Trophoblast cell (in vitro differentiated cells and primary cell): ENCODE measurements around the gene PAXX.

Source experiments
- DNase-seq, 2 donors: peaks; one replicate each; pipeline ENCODE4 v3.0.0-alpha.2; 2016
- H2AFZ ChIP-seq: 2 replicates; pipeline ENCODE4 v1.6.1; 2013; ENCODE audit warnings: low read length, moderate library complexity, mild to moderate bottlenecking; ENCODE audit not compliant: insufficient read depth, poor library complexity
- H2AK5ac ChIP-seq: 2 replicates; pipeline ENCODE4 v1.6.1; 2013; ENCODE audit warnings: mild to moderate bottlenecking, low read length
- H2BK120ac ChIP-seq: 2 replicates; pipeline ENCODE4 v1.6.1; 2013; ENCODE audit warnings: low read length, mild to moderate bottlenecking, moderate library complexity; ENCODE audit not compliant: insufficient read depth, poor library complexity
- H2BK12ac ChIP-seq: 2 replicates; pipeline ENCODE4 v1.6.1; 2013; ENCODE audit warnings: mild to moderate bottlenecking, low read length, moderate library complexity
- H2BK5ac ChIP-seq: 2 replicates; pipeline ENCODE4 v1.6.1; 2013; ENCODE audit warnings: low read length, low read depth, moderate library complexity, mild to moderate bottlenecking; ENCODE audit not compliant: poor library complexity
- H3K14ac ChIP-seq: 2 replicates; pipeline ENCODE4 v1.6.1; 2013; ENCODE audit warnings: mild to moderate bottlenecking, low read length
- H3K18ac ChIP-seq: 2 replicates; pipeline ENCODE4 v1.6.1; 2013; ENCODE audit warnings: mild to moderate bottlenecking, low read length
- H3K23ac ChIP-seq: 2 replicates; pipeline ENCODE4 v1.6.1; 2013; ENCODE audit warnings: low read length
- H3K27ac ChIP-seq: 2 replicates; pipeline ENCODE4 v1.5.1; 2013; ENCODE audit warnings: low read depth, mild to moderate bottlenecking, inconsistent platforms, low read length, moderate library complexity
- H3K27me3 ChIP-seq: 2 replicates; pipeline ENCODE4 v1.6.1; 2013; ENCODE audit warnings: inconsistent platforms, mild to moderate bottlenecking, low read length, moderate library complexity; ENCODE audit not compliant: insufficient read depth
- H3K36me3 ChIP-seq, 2 experiments: 1 replicate in 1 of 2; 2 replicates in 1 of 2; pipeline ENCODE4 v1.6.1; 2013; ENCODE audit warnings: low read length in 2 of 2, mild to moderate bottlenecking in 2 of 2, moderate library complexity in 1 of 2; ENCODE audit not compliant: insufficient read depth in 2 of 2, control insufficient read depth in 1 of 2
- H3K4ac ChIP-seq: 2 replicates; pipeline ENCODE4 v1.6.1; 2013; ENCODE audit warnings: low read depth, mild to moderate bottlenecking, low read length, moderate library complexity
- H3K4me1 ChIP-seq, 2 experiments: 1 replicate in 1 of 2; 2 replicates in 1 of 2; pipeline ENCODE4 v1.6.1; 2013; ENCODE audit warnings: low read length in 2 of 2, mild to moderate bottlenecking in 2 of 2, moderate library complexity in 1 of 2; ENCODE audit not compliant: insufficient read depth in 2 of 2, control insufficient read depth in 1 of 2
- H3K4me2 ChIP-seq: 2 replicates; pipeline ENCODE4 v1.6.1; 2013; ENCODE audit warnings: inconsistent platforms, mild to moderate bottlenecking, low read length, moderate library complexity
- H3K4me3 ChIP-seq: 2 replicates; pipeline ENCODE4 v1.5.1; 2013; ENCODE audit warnings: mild to moderate bottlenecking, low read depth, low read length, inconsistent platforms
- H3K79me1 ChIP-seq: one replicate; pipeline ENCODE4 v1.6.1; 2013; ENCODE audit warnings: low read length
- H3K79me2 ChIP-seq: 2 replicates; pipeline ENCODE4 v1.6.1; 2013; ENCODE audit warnings: low read length, mild to moderate bottlenecking; ENCODE audit not compliant: control insufficient read depth, insufficient read depth, poor library complexity
- H3K9ac ChIP-seq: 2 replicates; pipeline ENCODE4 v1.6.1; 2013; ENCODE audit warnings: mild to moderate bottlenecking, low read length
- H3K9me3 ChIP-seq: 2 replicates; pipeline ENCODE4 v1.6.1; 2013; ENCODE audit warnings: low read depth, mild to moderate bottlenecking, control low read depth, inconsistent platforms, low read length; ENCODE audit not compliant: insufficient read depth
- H4K12ac ChIP-seq: 2 replicates; pipeline ENCODE4 v1.6.1; 2013; ENCODE audit warnings: low read depth, mild to moderate bottlenecking, low read length, moderate library complexity
- H4K8ac ChIP-seq: 2 replicates; pipeline ENCODE4 v1.6.1; 2013; ENCODE audit warnings: low read depth, mild to moderate bottlenecking, low read length, moderate library complexity
- H4K91ac ChIP-seq: one replicate; pipeline ENCODE4 v1.6.1; 2013; ENCODE audit warnings: low read depth, mild to moderate bottlenecking, low read length, moderate library complexity
- WGBS: extraction: QIAGEN DNeasy Blood & Tissue Kit; methylation state at CpG from one replicate; pipeline ENCODE4 v1.1.7; 2013; ENCODE audit warnings: missing lambda C conversion rate; ENCODE audit not compliant: insufficient read length, insufficient coverage; ENCODE audit errors: extremely low coverage; 5-methylcytosine and 5-hydroxymethylcytosine counted together

Gene PAXX

DNA sequence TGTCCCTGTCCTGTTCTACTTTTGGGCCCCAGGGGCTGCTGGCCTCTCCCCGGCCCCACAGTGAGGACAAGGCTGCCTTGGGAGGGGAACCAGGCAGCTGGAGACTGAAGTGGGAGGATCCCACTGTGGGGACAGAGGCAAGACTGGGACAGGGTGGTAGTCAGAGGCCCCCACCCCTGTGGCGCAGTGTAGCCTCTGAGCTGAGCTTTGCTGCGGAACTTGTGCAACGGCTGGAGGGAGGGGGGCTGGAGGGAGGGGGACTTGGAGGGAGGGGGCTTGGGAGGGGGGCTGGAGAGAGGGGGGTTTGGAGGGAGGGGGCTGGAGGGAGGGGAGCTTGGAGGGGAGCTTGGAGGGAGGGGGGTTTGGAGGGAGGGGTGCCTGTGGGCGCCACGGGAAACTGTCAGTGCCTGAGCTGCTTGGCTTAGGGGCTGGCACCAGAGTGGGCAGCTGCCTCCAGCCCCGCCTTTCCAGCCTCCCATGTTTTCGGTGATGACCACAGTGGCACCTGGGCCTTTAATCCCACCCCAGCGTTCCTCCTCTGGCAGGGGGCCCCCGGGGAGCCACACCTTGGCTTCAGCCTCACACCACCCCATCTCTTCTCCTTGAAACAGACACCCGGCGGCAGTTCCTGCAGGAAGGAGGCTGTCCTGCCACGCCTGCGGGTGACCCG, 42.0 kb downstream of the PAXX start:
- Histone ChIP-seq H3K79me1 (no peaks in the 10 kb centered on the region), H3K79me2 (no peaks in the 10 kb centered on the region), H2AFZ (no peak overlapping the region), H4K8ac (no peak overlapping the region), H3K9ac (no peak overlapping the region), H3K4me3 (no peak overlapping the region), H4K12ac (no peak overlapping the region), H3K36me3 (no peaks in the 10 kb centered on the region), H2AK5ac (no peak overlapping the region), H3K27ac (no peak overlapping the region), H4K91ac (no peak overlapping the region), H3K9me3 (peaks cover 3% of the 10 kb centered on the region), H2BK120ac (no peak overlapping the region), H2BK12ac (no peak overlapping the region), H3K4me2 (no peak overlapping the region), H3K4ac (no peak overlapping the region), H3K14ac (no peak overlapping the region), H2BK5ac (no peak overlapping the region), H3K4me1 (peaks cover 0 to 1% of the 10 kb centered on the region in 2 experiments), H3K18ac (no peak overlapping the region), H3K23ac (no peak overlapping the region), H3K27me3 (no peaks in the 10 kb centered on the region)
- no peak for DNase-seq
- WGBS: no CpG with 5 or more reads among the region's 15 CpGs

DNA sequence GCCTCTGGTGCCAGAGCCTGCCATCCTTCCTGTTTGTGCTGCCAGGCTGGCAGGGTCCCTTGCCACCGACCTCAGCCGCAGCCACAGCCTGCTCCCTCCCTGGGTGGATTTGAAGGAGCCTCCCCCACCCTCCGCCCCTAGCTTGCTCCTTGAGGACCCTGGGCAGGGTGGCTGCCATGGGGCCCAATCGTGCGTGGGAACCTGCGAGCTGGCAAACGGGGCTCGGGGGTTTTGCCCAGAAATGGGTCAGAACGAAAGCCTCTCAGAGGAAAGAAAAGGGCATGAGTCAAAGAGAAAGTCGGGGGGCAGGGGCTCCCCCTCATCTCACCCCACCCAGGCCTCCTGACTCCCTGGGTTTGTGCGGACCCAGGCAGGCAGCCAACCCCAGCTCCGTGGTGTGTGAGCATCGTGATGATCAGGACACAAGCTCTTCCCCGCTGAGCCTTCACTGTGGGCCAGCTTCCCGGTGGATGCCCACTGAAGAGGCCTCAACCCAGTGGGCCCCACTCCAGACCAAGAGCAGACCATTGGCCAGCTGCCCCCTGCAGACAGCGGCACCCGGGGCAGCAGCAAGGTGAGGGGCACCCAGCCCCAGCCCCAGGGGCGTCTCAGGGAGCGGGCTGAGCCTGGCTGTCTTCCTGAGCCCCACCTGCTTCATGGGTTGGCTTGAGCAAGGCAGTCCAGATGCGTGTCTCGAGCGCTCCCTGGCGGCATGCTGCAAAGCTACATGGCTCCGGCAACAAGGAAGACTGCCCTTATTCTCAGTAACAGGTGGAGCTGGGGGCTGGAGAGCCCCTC, 42.7 kb downstream of the PAXX start:
- H3K27me3 ChIP-seq: no peaks in the 10 kb centered on the region
- no peak overlapping the region for H2BK120ac ChIP-seq
- no peak overlapping the region for H3K9ac ChIP-seq
- H3K27ac ChIP-seq: no peak overlapping the region
- no peak overlapping the region for H3K4ac ChIP-seq
- H2AK5ac ChIP-seq: no peak overlapping the region
- no peaks in the 10 kb centered on the region for H3K79me1 ChIP-seq
- no peaks in the 10 kb centered on the region for H3K36me3 ChIP-seq
- H3K79me2 ChIP-seq: no peaks in the 10 kb centered on the region
- no peak overlapping the region for H3K4me2 ChIP-seq
- no peak overlapping the region for H2BK5ac ChIP-seq
- no peak overlapping the region for H3K14ac ChIP-seq
- H3K9me3 ChIP-seq: peaks cover 3% of the 10 kb centered on the region
- DNase-seq: peak; percentile 74 to 91
- no peaks in the 10 kb centered on the region for H3K4me1 ChIP-seq
- no peak overlapping the region for H4K12ac ChIP-seq
- WGBS: no CpG with 5 or more reads among the region's 24 CpGs
- no peak overlapping the region for H3K4me3 ChIP-seq
- no peak overlapping the region for H2BK12ac ChIP-seq
- H3K23ac ChIP-seq: no peak overlapping the region
- H2AFZ ChIP-seq: no peak overlapping the region
- H3K18ac ChIP-seq: no peak overlapping the region
- H4K8ac ChIP-seq: no peak overlapping the region
- H4K91ac ChIP-seq: no peak overlapping the region

DNA sequence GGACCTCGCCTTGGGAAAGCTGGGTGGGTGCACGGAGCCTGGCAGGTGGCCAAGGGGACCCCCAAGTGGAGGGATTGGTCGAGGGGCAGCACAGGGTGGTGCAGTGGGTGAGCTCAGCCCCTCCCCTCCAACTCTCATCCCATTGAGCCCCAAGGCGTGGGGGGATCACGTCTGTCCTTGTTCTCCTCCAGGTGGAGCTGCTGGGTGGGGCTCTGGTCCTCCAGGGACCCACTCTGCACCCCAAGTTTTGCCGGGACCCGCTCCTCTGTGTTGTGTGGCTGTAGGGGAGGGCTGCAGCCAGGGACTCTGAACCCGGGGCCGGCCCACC, 43.2 kb downstream of the PAXX start:
- no peak overlapping the region for H4K8ac ChIP-seq

DNA sequence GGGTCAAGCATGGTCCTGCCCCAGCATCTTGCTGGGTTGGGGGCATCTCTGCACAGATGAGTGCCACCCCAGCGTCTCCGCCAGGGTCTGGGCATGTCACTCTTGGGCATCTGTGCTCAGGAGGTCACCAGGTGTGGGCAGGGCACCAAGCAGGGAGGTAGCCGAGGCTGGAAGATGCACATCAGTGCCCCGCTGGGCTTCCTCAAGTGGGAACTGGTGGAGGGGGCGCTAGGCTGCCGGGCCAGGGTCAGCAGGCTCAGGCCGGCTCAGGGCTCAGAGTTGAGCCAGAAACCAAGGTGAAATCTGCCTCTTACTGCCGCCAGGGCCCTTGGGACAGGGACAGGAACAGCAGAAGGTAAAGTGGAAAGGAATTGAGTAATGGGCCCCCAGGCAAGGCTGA, 43.7 kb downstream of the PAXX start:
- WGBS: no CpG with 5 or more reads among the region's 8 CpGs
- H3K4me2 ChIP-seq: no peak overlapping the region
- H3K23ac ChIP-seq: no peak overlapping the region
- H3K9me3 ChIP-seq: peaks cover 3% of the 10 kb centered on the region
- no peak overlapping the region for H3K27ac ChIP-seq
- no peak overlapping the region for H3K4ac ChIP-seq
- no peak overlapping the region for H2BK120ac ChIP-seq
- no peaks in the 10 kb centered on the region for H3K4me1 ChIP-seq
- no peak overlapping the region for H3K9ac ChIP-seq
- H2AK5ac ChIP-seq: no peak overlapping the region
- no peak overlapping the region for H2BK5ac ChIP-seq
- no peak overlapping the region for H3K18ac ChIP-seq
- no peaks in the 10 kb centered on the region for H3K27me3 ChIP-seq
- no peak overlapping the region for H4K91ac ChIP-seq
- no peak overlapping the region for H3K4me3 ChIP-seq
- H2AFZ ChIP-seq: no peak overlapping the region
- DNase-seq: no peak
- no peak overlapping the region for H2BK12ac ChIP-seq
- H3K14ac ChIP-seq: no peak overlapping the region
- H3K79me1 ChIP-seq: no peaks in the 10 kb centered on the region
- H3K79me2 ChIP-seq: no peaks in the 10 kb centered on the region
- no peaks in the 10 kb centered on the region for H3K36me3 ChIP-seq
- H4K12ac ChIP-seq: no peak overlapping the region
- H4K8ac ChIP-seq: no peak overlapping the region

More for the DNA sequence above, 43.2 kb downstream of the PAXX start:
- no peak overlapping the region for H3K9ac ChIP-seq
- H3K4me1 ChIP-seq: no peaks in the 10 kb centered on the region
- H2BK120ac ChIP-seq: no peak overlapping the region
- no peak overlapping the region for H4K91ac ChIP-seq
- no peak overlapping the region for H3K4me2 ChIP-seq
- H3K14ac ChIP-seq: no peak overlapping the region
- H3K36me3 ChIP-seq: no peaks in the 10 kb centered on the region
- H2AFZ ChIP-seq: no peak overlapping the region
- no peak overlapping the region for H2BK12ac ChIP-seq
- no peak overlapping the region for H3K4me3 ChIP-seq
- H2BK5ac ChIP-seq: no peak overlapping the region
- H2AK5ac ChIP-seq: no peak overlapping the region
- DNase-seq: no peak
- H4K12ac ChIP-seq: no peak overlapping the region
- no peak overlapping the region for H3K18ac ChIP-seq
- no peak overlapping the region for H3K27ac ChIP-seq
- H3K9me3 ChIP-seq: peaks cover 3% of the 10 kb centered on the region
- WGBS: no CpG with 5 or more reads among the region's 9 CpGs
- no peaks in the 10 kb centered on the region for H3K79me1 ChIP-seq
- no peak overlapping the region for H3K23ac ChIP-seq
- no peak overlapping the region for H3K4ac ChIP-seq
- no peaks in the 10 kb centered on the region for H3K79me2 ChIP-seq
- H3K27me3 ChIP-seq: no peaks in the 10 kb centered on the region
